ENCODE measurements around the gene CLK4.

DNA sequence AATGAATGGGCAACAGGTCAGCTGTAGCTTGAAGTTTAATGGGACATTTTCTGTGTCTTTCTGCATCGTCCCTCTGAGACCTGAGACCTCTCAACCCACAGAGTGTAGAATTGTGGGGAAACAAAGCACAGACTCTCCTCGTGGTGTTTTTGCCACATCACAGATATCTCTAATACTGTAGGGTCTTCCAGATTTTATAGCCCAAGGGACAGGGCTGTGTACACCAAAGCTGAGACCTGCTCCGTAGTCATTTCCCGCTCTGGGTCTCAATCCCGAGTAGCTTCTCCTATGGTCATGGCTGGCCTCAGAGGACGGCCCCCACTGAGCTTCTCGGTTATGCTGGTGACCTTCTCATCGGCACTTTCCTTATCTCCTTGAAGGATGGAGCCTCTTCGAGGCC lies 14.9 kb upstream of the CLK4 start:
- TF ChIP-seq, protein P1, sequence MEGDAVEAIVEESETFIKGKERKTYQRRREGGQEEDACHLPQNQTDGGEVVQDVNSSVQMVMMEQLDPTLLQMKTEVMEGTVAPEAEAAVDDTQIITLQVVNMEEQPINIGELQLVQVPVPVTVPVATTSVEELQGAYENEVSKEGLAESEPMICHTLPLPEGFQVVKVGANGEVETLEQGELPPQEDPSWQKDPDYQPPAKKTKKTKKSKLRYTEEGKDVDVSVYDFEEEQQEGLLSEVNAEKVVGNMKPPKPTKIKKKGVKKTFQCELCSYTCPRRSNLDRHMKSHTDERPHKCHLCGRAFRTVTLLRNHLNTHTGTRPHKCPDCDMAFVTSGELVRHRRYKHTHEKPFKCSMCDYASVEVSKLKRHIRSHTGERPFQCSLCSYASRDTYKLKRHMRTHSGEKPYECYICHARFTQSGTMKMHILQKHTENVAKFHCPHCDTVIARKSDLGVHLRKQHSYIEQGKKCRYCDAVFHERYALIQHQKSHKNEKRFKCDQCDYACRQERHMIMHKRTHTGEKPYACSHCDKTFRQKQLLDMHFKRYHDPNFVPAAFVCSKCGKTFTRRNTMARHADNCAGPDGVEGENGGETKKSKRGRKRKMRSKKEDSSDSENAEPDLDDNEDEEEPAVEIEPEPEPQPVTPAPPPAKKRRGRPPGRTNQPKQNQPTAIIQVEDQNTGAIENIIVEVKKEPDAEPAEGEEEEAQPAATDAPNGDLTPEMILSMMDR (IDR thresholded peaks at IDR 0.05) = no peak
- TF ChIP-seq POLR2A (IDR thresholded peaks at IDR 0.05) = no peak
- TF ChIP-seq EP300 (IDR thresholded peaks at IDR 0.05) = no peak
- no peak for TF ChIP-seq POLR2AphosphoS5 (IDR thresholded peaks at IDR 0.05)

Data from gastroesophageal sphincter (tissue), 3 donors.